Esophagus muscularis mucosa (tissue), 3 donors: Measurements from ENCODE around the gene PLEKHA8.

Experiments used
- POLR2A ChIP-seq: fragments of 450-650 bp; IDR thresholded peaks from one replicate; pipeline ENCODE4 v1.6.1; 2017; ENCODE audit warnings: antibody characterized with exemption, moderate library complexity, mild to moderate bottlenecking, low read depth
- POLR2AphosphoS5 ChIP-seq, 2 donors: sonication (generic); formaldehyde crosslinking; IDR thresholded peaks; one replicate each; pipeline ENCODE4 v1.6.1; 2017; ENCODE audit warnings: antibody characterized with exemption in 2 of 2
- TF ChIP-seq, protein P1 (sequence below), 3 experiments: fragments of 200-600 bp in 2 of 3; fragments of 450-650 bp in 1 of 3; sonication (generic) in 2 of 3; IDR thresholded peaks; one replicate each; pipeline ENCODE4 v1.5.1; 2017 to 2019; ENCODE audit warnings: antibody characterized with exemption in 3 of 3, mild to moderate bottlenecking in 2 of 3, moderate library complexity in 1 of 3

DNA sequence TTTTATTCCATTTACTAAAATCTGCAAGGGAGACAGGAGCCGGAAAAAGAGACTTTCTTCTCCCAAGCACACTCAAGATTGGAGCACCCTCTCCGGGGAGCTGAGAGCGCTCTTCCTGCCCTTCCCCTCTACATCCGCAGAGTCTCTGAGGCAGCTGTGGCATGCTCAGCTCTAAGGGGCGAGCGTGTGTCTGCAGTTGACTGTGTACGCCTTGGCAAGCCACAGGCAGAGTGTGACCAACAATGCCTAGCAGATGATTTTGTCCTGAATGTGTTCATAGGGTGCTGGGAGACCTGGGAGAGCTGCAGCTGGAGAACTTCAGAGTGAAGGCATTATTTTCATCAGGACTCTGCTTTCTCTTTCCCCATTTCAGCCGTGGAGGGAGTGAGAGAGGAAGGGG is 127.3 kb downstream of the PLEKHA8 start:
- no peak for TF ChIP-seq POLR2AphosphoS5 (IDR thresholded peaks at IDR 0.05)
- TF ChIP-seq POLR2A: no peak
- TF ChIP-seq, protein P1, sequence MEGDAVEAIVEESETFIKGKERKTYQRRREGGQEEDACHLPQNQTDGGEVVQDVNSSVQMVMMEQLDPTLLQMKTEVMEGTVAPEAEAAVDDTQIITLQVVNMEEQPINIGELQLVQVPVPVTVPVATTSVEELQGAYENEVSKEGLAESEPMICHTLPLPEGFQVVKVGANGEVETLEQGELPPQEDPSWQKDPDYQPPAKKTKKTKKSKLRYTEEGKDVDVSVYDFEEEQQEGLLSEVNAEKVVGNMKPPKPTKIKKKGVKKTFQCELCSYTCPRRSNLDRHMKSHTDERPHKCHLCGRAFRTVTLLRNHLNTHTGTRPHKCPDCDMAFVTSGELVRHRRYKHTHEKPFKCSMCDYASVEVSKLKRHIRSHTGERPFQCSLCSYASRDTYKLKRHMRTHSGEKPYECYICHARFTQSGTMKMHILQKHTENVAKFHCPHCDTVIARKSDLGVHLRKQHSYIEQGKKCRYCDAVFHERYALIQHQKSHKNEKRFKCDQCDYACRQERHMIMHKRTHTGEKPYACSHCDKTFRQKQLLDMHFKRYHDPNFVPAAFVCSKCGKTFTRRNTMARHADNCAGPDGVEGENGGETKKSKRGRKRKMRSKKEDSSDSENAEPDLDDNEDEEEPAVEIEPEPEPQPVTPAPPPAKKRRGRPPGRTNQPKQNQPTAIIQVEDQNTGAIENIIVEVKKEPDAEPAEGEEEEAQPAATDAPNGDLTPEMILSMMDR (IDR thresholded peaks at IDR 0.05): no peak
